Right atrium auricular region (tissue), 2 donors: ENCODE results near the gene FNBP1. TPM values are rescaled to one million over a fixed set of nuclear protein-coding genes. Genes with fewer than 3 reads are reported as not detected.

Experiments
- DNase-seq: peaks from one replicate; pipeline ENCODE4 v3.0.0-alpha.2; 2019; ENCODE audit warnings: low spot score
- H3K27ac ChIP-seq, 2 donors: fragments of 200-600 bp; sonication (generic); 1 replicate in 1 of 2; 2 replicates in 1 of 2; pipeline ENCODE4 v1.5.1; 2016 to 2019
- H3K27me3 ChIP-seq, 2 donors: fragments of 200-600 bp; sonication (generic); one replicate each; pipeline versions ENCODE4 v1.5.1 to v1.6.0; 2017 to 2019
- H3K36me3 ChIP-seq: fragments of 200-600 bp; sonication (generic); one replicate; pipeline ENCODE4 v1.5.1; 2016
- H3K4me1 ChIP-seq, 2 donors: fragments of 200-600 bp; sonication (generic); one replicate each; pipeline versions ENCODE4 v1.5.1 to v1.6.0; 2017 to 2019
- H3K4me3 ChIP-seq, 2 donors: fragments of 200-600 bp; sonication (generic); 1 replicate in 1 of 2; 2 replicates in 1 of 2; pipeline ENCODE4 v1.5.1; 2017 to 2019; ENCODE audit warnings: mild to moderate bottlenecking in 1 of 2, moderate library complexity in 1 of 2
- H3K9me3 ChIP-seq, 2 donors: fragments of 200-600 bp; sonication (generic); one replicate each; pipeline ENCODE4 v1.5.1; 2019
- CTCF ChIP-seq, 2 donors: fragments of 200-600 bp; sonication (generic); IDR thresholded peaks; one replicate each; pipeline ENCODE4 v1.5.1; 2019; ENCODE audit warnings: antibody characterized with exemption in 2 of 2
- total RNA-seq, 2 donors: library from RNA; depleted of rRNA; stranded (reverse); fragments of >200 nt; gene quantifications; one replicate each; pipeline ENCODE4 v1.1.0, GENCODE V29; 2016

The FNBP1 gene
- total RNA-seq, 2 donors from 2014 or later = 18.0 to 24.1 TPM

GRCh38 chr9:130053109-130053503 is 10.1 kb upstream of the FNBP1 start:
- Histone ChIP-seq H3K27me3 (no peaks in the 10 kb centered on the region), H3K27ac (peak overlapping the region; percentile 85 to 89), H3K36me3 (no peaks in the 10 kb centered on the region), H3K4me3 (peak overlapping the region; percentile 82 to 98), H3K4me1 (peaks cover 0 to 28% of the 10 kb centered on the region in 2 donors), H3K9me3 (no peaks in the 10 kb centered on the region)
- no peak for DNase-seq
- no peak for TF ChIP-seq CTCF (IDR thresholded peaks at IDR 0.05)

GRCh38 chr9:130051855-130052254 is 8.9 kb upstream of the FNBP1 start:
- no peak overlapping the region for H3K27ac ChIP-seq
- H3K27me3 ChIP-seq = no peaks in the 10 kb centered on the region
- no peak for TF ChIP-seq CTCF (IDR thresholded peaks at IDR 0.05)
- DNase-seq = no peak
- no peak overlapping the region for H3K4me3 ChIP-seq
- H3K9me3 ChIP-seq = no peaks in the 10 kb centered on the region
- no peaks in the 10 kb centered on the region for H3K36me3 ChIP-seq
- peaks cover 0 to 28% of the 10 kb centered on the region in 2 donors for H3K4me1 ChIP-seq

GRCh38 chr9:130050462-130050861 is 7.5 kb upstream of the FNBP1 start:
- H3K4me1 ChIP-seq = peaks cover 0 to 27% of the 10 kb centered on the region in 2 donors
- H3K27me3 ChIP-seq = no peaks in the 10 kb centered on the region
- no peak for TF ChIP-seq CTCF (IDR thresholded peaks at IDR 0.05)
- no peak overlapping the region for H3K27ac ChIP-seq
- DNase-seq = no peak
- H3K9me3 ChIP-seq = no peaks in the 10 kb centered on the region
- no peaks in the 10 kb centered on the region for H3K36me3 ChIP-seq
- H3K4me3 ChIP-seq = no peak overlapping the region

- no peaks in the 10 kb centered on the region for H3K27me3 ChIP-seq
- TF ChIP-seq CTCF (IDR thresholded peaks at IDR 0.05) = no peak
- H3K4me1 ChIP-seq = peaks cover 0 to 24% of the 10 kb centered on the region in 2 donors
- no peak for DNase-seq
- no peak overlapping the region for H3K4me3 ChIP-seq
- H3K36me3 ChIP-seq = no peaks in the 10 kb centered on the region
- no peak overlapping the region for H3K27ac ChIP-seq
- H3K9me3 ChIP-seq = no peaks in the 10 kb centered on the region
Measured at GRCh38 chr9:130049431-130050210, 6.6 kb upstream of the FNBP1 start.

- Histone ChIP-seq H3K27ac (no peak overlapping the region), H3K27me3 (no peaks in the 10 kb centered on the region), H3K4me1 (peaks cover 0 to 28% of the 10 kb centered on the region in 2 donors), H3K36me3 (no peaks in the 10 kb centered on the region), H3K9me3 (no peaks in the 10 kb centered on the region), H3K4me3 (no peak overlapping the region)
- no peak for TF ChIP-seq CTCF (IDR thresholded peaks at IDR 0.05)
- no peak for DNase-seq
Measured at GRCh38 chr9:130045725-130046450, 2.9 kb upstream of the FNBP1 start.
